HG03342 (cell line): Measurements from ENCODE around the gene GOSR2.
"Not testable (repeated sequence)": the region's sequence is repeated elsewhere in the genome, so short reads cannot be mapped to it uniquely, and the experiment has no call there.

Experiments used
- ATAC-seq: cut with Tn5 transposase; IDR thresholded peaks from one replicate; pipeline ENCODE4 v1.9.1; 2021; ENCODE audit warnings: mild to moderate bottlenecking, moderate library complexity; ENCODE audit not compliant: unreplicated experiment

The GOSR2 gene

DNA sequence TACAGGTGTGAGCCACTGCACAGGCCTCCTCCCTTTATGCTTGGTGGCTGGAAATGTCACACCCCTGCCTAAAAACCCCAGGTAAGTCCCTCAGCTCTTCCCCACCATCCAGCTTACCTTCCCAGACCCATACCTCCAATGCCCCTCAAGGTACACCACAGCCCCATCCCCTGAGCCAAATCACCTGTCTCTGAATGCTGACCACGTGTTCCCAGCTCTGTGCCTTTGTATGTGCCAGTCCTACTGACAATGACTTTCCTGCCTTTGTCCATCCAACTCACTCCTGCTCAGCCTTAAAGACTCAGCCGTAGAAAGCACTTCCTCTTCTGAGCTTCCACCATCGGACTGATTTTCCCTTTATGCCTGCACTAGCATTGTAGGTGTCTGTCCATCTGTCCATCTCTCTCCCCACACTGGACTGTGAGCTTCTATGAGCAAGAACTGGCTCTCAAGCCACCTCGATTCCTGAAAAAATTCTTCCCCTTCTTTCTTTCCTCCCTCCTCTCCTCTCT is 30.7 kb upstream of the GOSR2 start:
- no peak for ATAC-seq

DNA sequence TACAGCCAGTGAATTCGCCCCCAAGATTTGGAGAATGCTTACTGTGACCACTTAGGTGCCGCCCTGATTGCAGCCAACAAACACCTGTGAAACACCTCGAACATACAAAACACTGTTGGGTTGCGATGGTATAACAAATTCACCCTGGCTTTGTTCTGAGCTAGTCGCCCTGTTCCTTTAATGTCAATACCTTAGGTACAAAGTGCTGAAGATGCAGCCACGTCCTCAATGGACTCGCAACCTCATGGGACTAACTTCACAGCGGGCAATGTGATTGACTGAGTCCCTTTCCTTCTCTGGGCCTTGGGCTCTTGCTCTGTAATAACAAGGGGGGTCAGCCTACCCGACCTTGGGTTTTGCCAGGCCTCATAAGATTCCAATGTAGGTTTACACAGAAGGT is 28.9 kb upstream of the GOSR2 start:
- ATAC-seq, result no peak

DNA sequence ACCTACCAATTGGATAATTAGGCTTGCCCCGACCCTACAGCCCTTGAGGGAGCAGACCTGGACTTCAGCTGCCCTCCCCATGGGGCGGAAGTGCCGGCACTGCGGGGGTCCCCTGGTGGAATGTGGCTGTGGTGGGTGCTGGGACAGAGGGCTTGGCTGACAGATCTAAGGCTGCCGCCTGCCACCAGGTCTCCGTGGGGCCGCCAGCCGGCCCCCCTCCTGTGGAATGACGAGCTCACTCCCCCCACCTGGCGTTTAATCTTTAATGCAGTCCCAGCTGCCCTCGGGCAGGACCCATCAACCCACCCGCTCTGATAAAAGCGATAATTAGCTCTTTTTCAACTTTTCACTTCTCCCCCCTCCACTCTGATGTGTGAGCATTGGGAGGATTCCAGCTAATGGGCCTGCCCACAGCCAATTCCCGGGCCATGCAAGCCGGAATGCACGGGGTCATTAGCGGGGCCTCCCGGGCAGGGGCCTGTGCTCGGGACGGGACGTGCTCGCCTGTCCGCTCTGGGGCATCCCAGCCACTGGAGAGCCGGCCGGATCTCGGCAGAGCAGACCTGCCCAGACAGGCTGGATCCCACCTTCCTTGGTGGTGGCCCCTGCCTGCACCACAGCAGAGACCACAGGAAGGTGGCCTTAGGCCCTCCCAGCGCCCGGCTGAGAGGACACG is 28.3 kb upstream of the GOSR2 start:
- ATAC-seq, result no peak

DNA sequence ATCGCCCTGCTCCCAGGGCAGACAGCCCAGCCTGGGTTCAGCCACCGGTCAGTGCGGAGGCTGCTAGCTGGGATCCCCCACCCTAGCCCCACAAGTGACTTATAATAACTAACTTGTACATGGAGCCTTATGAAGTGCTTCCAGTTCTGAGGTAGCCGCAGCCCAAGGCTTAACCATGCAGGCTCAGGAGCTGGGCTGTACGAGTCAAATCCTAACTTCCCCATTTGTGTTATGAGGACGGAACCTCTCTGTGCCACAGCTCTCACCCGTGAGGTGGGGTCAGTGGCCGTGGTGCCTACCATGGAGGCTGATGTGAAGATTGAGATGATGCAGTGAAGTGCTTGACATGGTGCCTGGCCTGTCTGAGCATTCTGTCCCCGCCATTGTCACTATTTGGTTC is 27.8 kb upstream of the GOSR2 start:
- ATAC-seq, result no peak

DNA sequence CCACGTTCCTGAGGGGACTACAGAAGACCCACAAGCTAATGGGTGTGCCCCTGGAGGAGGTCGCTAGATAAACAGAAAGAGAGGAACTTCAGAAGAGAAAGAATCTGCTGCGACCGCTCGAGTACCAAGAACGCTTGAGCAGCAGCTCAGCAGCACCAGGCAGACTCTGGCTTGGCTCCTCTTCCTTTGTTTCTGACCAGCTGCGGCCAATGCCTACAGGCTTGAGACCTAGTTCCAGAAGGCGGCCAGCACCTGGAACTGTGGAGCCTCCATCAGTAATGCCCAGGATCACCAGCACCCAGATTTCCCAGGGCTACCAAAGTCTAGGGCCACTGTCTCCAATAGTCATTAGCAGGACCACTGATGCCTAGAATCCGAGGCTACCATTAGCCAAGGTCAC is 26.0 kb upstream of the GOSR2 start:
- no peak for ATAC-seq

DNA sequence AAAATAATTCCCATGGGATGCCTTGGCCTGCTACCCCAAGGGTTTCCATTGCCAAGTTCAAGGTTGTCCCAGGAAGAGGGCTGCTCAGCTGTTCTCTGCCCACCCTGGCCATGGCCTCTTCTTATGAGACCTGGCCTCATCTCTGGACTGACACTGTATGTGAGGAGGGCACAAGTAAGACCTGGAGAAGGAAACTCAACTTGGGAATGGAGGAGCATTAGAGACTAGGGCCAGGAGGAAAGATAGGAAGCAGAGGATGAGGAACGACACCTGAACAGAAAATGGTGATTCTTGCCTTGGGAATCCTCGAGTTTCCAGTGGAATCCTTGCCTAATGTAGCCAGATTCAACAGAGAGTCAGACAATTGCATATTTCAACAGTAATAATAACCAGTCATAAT is 24.6 kb upstream of the GOSR2 start:
- no peak for ATAC-seq

DNA sequence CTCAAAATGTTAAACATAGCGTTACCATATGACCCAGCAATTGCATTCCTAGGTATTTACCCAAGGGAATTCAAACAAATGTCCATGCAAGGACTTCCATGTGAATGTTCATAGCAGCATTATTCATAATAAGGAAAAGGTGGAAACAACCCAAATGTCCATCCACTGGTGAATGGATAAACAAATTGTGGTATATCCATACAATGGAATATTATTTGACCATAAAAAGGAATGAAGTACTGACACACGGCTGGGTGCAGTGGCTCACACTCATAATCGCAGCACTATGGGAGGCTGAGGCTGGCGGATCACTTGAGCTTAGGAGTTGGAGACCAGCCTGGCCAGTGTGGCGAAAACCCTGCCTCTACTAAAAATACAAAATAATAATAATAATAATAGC is 24.1 kb upstream of the GOSR2 start:
- ATAC-seq, result no peak

DNA sequence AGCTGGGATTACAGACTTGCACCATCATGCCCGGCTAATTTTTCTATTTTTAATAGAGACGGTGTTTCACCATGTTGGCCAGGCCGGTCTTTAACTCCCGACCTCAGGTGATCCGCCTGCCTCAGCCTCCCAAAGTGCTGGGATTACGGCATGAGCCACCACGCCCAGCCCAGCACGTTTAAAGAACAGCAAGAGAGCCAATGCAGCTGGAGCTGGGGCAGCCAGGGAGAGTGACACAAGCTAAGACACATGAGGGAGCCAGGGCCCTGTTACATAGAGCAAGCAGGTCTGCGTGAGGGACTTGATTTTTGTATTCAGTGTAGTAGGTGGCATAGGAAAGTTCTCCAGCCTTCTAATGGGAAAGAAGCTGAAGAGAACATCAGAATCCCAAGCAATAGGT is 21.7 kb upstream of the GOSR2 start:
- no peak for ATAC-seq

DNA sequence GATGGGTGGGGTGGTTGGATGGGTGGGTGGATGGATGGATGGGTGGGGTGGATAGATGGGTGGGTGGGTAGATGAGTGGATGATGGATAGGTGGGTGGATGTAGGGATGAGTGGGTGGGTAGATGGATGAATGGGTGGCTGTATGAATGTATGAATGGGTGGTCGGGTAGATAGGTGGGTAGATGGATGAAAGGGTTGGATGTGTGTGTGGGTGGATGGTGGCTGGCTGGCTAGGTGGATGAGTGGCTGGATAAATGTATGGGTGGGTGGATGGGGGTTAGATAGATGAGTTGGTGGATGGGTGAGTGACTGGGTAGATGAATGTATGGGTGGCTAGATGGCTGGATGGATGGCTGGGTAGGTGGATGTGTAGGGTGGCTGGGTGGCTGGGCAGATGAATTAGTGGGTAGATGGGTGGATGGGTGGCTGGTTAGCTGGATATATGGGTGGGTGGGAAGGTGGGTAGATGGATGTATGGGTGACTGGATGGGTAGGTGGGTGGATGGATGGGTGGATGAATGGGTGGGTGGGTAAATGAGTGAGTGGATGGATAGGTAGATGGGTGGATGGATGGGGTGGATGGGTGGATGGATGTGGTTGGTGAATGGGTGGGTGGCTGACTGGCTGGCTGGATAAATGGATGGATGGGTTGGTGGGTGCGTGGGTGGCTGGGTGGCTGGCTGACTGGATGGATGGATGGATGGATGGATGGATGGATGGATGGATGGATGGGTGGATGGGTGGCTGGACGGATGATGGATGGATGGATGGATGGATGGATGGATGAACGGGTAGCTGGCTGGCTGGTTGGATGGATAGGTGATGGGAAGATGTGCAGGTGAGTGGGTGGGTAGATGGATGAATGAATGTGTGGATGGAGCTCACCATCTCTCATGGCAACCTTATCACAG is 18.9 kb upstream of the GOSR2 start:
- ATAC-seq, result no peak

DNA sequence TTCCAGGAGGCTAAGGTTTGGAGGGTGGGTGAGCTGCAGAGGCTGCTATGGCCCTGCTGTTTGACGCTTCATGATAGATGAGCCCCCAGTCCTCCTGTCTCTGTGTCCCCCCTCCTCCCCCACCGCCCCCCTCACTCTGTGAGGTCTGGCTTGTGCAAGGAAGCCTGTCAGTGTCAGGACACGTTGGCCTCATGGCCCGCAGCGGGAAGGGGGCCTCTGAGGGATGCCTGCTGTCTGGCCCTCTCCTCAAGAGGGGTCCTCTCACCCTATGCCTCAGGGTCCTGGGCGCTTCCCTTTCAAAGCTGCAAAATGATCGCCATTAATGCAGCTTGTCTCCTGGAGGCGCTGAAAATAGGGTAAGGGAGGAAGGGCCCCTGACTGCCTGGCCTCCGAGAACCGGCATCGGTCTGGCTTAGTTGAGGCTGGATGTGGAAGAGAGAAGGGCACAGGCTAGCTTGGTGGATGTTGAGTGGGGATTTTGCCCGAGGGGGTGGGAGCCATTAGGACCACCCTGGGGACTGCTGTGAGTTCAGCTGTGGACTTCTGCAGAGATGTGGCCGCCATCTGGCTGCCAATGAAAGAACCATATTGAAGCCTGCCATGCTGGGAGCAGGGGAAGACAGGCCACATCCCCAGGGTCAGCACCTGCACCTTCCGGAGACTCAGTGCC is 14.8 kb upstream of the GOSR2 start:
- ATAC-seq, result no peak

DNA sequence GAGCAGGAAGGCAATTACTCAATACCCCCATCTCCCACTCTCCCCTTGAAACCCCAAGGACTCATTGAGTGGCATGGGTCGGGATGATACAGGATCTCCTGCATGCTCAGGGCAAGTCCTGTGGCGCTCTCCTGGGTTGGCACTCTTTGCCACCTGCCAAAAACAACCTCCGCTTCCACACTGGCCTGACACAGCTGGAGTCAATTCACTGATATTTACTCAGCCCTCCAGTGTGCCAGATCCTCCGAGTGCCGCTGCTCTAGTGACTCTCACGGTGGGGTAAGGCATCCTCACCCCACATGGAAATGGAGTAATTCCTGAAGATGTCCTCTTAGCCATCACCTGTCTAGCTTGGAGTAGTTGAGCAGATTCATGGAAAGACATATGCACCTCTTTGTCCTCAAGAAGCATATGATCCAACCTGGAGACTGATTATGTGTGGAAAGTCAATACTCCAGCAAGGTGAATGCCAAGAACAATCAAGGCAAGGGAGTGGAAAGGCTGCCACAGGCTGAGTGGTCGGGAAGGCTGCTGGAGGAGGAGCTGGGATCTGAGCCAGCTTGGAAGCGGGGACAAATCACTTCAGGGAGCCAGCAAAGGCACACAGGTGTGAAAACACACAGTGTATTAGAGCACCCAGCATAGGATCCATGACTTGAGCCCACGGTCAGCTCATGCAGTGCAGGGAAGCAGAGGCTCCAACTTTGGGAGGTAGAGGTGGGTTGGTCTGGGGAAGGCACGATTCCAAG is 12.6 kb upstream of the GOSR2 start:
- ATAC-seq, result no peak

DNA sequence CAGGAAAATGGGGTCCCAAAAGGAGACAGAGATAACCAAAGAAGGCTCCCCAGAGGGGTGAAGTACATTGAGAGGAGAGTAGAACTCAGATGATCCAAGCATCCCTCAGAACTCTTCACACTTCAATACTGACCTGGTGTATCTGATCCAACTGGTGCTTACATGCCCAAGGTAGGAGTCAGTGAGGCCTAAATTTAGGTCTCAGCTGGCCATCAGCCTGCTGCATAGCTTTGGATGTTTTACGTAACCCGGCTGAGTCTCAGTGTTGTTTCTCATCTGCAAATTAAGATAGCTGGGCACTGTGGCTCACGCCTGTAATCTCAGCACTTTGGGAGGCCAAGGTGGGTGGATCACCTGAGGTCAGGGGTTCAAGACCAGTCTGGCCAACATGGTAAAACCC is 11.6 kb upstream of the GOSR2 start:
- ATAC-seq, result no peak

DNA sequence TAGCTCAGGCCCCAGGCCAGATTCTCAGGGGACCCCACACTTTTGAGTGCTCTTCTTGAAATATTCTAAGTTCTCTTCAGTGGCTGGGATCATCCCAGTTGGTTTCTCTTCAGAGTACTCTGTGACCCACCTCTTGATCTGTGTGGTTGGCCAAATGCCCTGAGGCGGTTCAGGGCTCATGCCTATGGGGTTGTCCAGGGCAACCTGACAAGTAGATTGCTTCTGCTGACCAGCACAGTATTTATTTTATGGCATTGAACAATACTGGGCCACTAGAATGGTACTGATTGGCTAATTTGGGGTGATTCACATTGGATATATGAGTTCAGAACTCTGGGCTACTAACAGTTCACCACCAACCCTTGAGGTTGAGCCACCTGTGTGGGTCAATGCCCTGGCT is 7.4 kb upstream of the GOSR2 start:
- no peak for ATAC-seq

DNA sequence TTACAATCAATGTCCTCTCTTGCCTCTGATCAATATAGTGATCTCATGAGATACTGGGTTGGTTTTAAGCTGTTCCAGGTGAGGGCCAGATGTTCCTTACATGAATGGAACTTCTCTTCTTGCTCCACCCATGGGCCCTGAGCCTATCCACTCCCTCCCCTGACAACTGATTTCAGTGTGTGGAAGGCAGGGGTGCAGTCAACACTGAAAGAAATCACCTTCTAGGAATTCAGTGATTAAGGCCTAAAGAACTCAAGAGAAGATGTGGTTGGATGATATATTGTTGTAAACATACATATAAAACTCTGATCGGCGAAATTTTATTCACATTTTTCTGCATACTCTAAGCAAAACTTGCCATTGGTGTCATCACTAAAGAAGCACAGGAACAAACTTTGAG is 6.7 kb upstream of the GOSR2 start:
- no peak for ATAC-seq

DNA sequence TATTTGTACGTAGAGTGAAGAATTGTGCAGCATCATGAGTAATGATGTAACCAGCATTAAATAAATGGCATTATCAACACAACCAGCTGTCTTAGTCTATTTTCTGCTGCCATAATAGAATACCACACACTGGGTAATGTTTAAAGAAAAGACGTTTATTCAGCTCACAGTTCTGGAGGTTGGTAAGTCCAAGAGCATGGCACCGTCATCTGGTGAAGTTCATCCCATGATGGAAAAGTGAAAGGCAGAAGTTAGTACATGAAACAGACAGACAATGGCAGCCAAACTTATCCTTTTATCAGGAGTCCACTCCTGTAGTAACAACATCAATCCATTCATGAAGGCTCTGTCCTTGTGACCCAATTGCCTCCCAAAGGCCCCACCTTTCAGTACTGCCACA is 6.3 kb upstream of the GOSR2 start:
- no peak for ATAC-seq

DNA sequence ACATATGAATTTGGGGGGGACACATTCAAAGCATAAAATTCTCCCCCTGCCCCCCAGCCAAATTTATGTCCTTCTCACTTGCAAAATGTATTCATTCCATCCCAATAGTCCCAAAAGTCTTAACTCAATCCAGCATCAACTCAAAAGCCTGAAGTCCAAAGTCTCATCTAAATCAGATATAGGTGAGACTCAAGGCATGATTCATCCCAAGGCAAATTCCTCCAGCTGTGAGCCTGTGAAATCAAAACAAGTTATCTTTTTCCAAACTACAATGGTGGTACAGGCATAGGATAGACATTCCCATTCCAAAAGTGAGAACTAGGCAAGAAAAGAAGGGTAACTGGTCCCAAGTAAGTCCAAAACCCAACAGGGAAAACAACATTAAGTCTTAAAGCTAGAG is 5.9 kb upstream of the GOSR2 start:
- ATAC-seq, result no peak

DNA sequence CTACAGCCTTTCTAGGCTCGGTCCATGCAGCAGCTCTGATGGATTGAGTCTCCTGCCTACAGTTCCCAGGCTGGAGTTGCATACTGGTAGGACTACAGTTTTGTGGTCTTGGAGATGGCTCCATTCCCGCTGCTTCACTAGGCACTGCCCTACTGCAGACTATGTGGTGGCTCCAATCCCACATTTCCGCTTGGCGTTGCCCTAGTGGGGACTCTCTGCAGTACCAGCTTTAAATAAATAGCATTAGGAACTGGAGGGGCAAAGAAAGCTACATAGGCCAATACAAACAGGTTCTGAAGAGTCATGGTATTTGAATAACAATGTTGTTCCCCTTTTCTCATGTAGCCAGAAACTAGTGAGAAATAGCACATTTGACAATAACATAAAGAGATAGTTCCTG is 5.4 kb upstream of the GOSR2 start:
- ATAC-seq, result no peak

DNA sequence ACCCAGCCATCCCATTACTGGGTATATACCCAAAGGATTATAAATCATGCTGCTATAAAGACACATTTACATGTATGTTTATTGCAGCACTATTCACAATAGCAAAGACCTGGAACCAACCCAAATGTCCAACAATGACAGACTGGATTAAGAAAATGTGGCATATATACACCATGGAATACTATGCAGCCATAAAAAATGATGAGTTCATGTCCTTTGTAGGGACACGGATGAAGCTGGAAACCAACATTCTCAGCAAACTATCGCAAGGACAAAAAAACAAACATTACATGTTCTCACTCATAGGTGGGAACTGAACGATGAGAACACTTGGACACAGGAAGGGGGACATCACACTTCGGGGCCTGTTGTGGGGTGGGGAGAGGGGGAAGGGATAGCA is 998 bp upstream of the GOSR2 start:
- ATAC-seq, result not testable (repeated sequence)

DNA sequence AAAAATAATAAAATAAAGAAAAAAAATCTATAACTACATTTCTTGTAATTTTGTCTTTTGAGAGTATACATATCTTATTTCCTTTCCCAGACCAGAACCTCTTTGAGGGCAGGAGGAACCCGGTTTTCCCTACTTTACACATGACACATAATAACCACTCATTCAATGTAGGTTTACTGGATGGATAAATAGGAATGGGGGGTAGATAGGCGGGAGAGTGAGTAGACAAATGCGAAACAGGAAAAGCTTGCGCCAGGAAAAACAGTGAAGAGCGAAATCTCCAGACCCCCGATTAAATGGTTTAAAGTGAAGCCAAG is 515 bp upstream of the GOSR2 start:
- ATAC-seq, result no peak

DNA sequence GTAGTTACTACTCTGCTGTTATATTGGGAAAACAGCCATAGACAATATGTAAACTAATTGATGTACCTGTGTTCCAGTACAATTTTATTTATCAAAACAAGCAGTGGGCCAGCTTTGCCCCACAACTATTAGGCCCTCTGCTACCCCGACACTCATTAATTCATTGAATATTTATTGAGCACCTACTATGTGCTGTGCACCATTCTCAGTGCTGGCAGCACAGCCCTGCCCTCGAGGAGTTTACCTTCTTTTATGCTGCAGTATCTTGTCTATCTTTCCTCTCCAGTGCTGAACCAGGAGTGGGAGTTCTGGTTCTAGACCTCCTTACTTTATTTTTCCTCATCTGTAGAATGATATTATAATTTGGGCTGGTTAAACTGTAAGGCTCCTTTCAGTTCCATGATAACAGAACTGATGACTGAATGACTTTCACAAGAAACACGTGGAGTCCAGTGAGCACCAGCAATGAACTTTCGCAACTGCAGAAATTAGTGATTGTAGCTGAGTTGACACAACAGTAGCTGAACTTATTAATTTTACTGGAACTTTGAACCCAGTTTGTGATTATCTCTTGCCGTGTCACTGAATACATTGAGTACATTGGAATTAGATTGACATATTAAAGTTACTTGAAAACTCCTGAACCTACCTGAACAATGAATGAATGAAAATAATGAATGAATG is 2.4 kb downstream of the GOSR2 start:
- no peak for ATAC-seq
